ENCODE results near the gene PLXNA3. TPM values are rescaled to one million over a fixed set of nuclear protein-coding genes. Genes with fewer than 3 reads are reported as not detected.

Gene PLXNA3
- polyA plus RNA-seq, 1 of the 3 experiments (the other 2 are of a cell fraction), result 33.2 TPM

- no peak overlapping the region for H3K27ac ChIP-seq (ENCODE audit: low read depth in 2 of 2, low read length in 1 of 2)
- H3K9ac ChIP-seq, result no peak overlapping the region
- no peaks in the 10 kb centered on the region for H3K4me1 ChIP-seq (ENCODE audit: control insufficient read depth in 1 of 2, insufficient read depth in 2 of 2, low read depth in 1 of 2, low read length in 1 of 2)
- no peak overlapping the region for H3K4me2 ChIP-seq
- DNase-seq, result no peak
- no peaks in the 10 kb centered on the region for H4K20me1 ChIP-seq (ENCODE audit: insufficient read depth)
- no peak for TF ChIP-seq POLR2AphosphoS5 (IDR thresholded peaks at IDR 0.05; ENCODE audit: low read depth, low read length)
- no peak for TF ChIP-seq CHD2 (IDR thresholded peaks at IDR 0.05; ENCODE audit: low read length, partially characterized antibody)
- no peak for TF ChIP-seq NRF1 (IDR thresholded peaks at IDR 0.05; ENCODE audit: low read depth, low read length)
- no peaks in the 10 kb centered on the region for H3K36me3 ChIP-seq (replicated peaks in 1 of 2; ENCODE audit: control insufficient read depth in 1 of 2, insufficient read depth in 2 of 2, low read length in 1 of 2)
- H3K27me3 ChIP-seq (ENCODE audit: insufficient read depth), result no peaks in the 10 kb centered on the region; the same call in 1 of the 2 replicates
- H3F3A ChIP-seq (replicated peaks; ENCODE audit: insufficient read depth), result no peaks in the 10 kb centered on the region
- POLR2A ChIA-PET, result no interaction called here
- no peak overlapping the region for H3K4me3 ChIP-seq (ENCODE audit: low read depth in 2 of 2, low read length in 1 of 2)
- CTCF ChIA-PET, result no interaction called here
- H3K79me2 ChIP-seq (ENCODE audit: insufficient read depth), result no peaks in the 10 kb centered on the region
- H3K9me2 ChIP-seq, result no peaks in the 10 kb centered on the region
- WGBS (ENCODE audit: low lambda C conversion rate), result 52% methylated on average over 5 of the region's 37 CpGs
- no peak overlapping the region for H2AFZ ChIP-seq (ENCODE audit: low read depth)
- H3K9me3 ChIP-seq, result no peaks in the 10 kb centered on the region
Measured at GRCh38 chrX:154506483-154507332, 48.6 kb downstream of the PLXNA3 start.

- no peak for TF ChIP-seq GATA2 (CRISPR knock-in tag; IDR thresholded peaks at IDR 0.05)
- TF ChIP-seq NFIC (IDR thresholded peaks at IDR 0.05; ENCODE audit: borderline replicate concordance), result no peak
- TF ChIP-seq YY1 (IDR thresholded peaks at IDR 0.05; ENCODE audit: low read depth), result no peak
- TF ChIP-seq TAF1 (IDR thresholded peaks at IDR 0.05; ENCODE audit: borderline replicate concordance, low read depth, low read length), result no peak
- no peak for TF ChIP-seq USF1 (IDR thresholded peaks at IDR 0.05; ENCODE audit: borderline replicate concordance, low read depth)
- TF ChIP-seq ZBTB33 (IDR thresholded peaks at IDR 0.05; ENCODE audit: borderline replicate concordance, low read depth), result no peak
- TF ChIP-seq GABPA (IDR thresholded peaks at IDR 0.05; ENCODE audit: low read depth), result no peak
- TF ChIP-seq SMC3 (IDR thresholded peaks at IDR 0.05; ENCODE audit: low read depth, low read length), result no peak
- no peak for TF ChIP-seq CHD2 (IDR thresholded peaks at IDR 0.05; ENCODE audit: low read length, partially characterized antibody)
- no peak for TF ChIP-seq JUND (IDR thresholded peaks at IDR 0.05)
- TF ChIP-seq TCF12 (IDR thresholded peaks at IDR 0.05), result no peak
- no peak for TF ChIP-seq USF2 (IDR thresholded peaks at IDR 0.05; ENCODE audit: borderline replicate concordance, low read depth, low read length)
- no peak for TF ChIP-seq MAX (IDR thresholded peaks at IDR 0.05; ENCODE audit: low read depth)
- no peak for TF ChIP-seq RCOR1 (IDR thresholded peaks at IDR 0.05; ENCODE audit: low read length)
- no peak for TF ChIP-seq EZH2phosphoT487 (IDR thresholded peaks at IDR 0.05; ENCODE audit: borderline replicate concordance, low read depth)
- no peak for TF ChIP-seq PBX3 (IDR thresholded peaks at IDR 0.05)
- no peak for TF ChIP-seq FOXJ3 (CRISPR knock-in tag; IDR thresholded peaks at IDR 0.05)
- TF ChIP-seq FOXM1 (IDR thresholded peaks at IDR 0.05; ENCODE audit: low read depth), result no peak
- TF ChIP-seq SIN3A (IDR thresholded peaks at IDR 0.05; ENCODE audit: borderline replicate concordance, low read depth, low read length), result no peak
- TF ChIP-seq MEF2A (IDR thresholded peaks at IDR 0.05; ENCODE audit: borderline replicate concordance, low read depth), result no peak
- Histone ChIP-seq H3K9me2 (no peaks in the 10 kb centered on the region), H3K36me3 (replicated peaks in 1 of 2; ENCODE audit: control insufficient read depth in 1 of 2, insufficient read depth in 2 of 2, low read length in 1 of 2) (no peaks in the 10 kb centered on the region), H3K27me3 (ENCODE audit: insufficient read depth) (no peaks in the 10 kb centered on the region; the same call in 1 of the 2 replicates), H3K79me2 (ENCODE audit: insufficient read depth) (no peaks in the 10 kb centered on the region), H3K4me1 (ENCODE audit: control insufficient read depth in 1 of 2, insufficient read depth in 2 of 2, low read depth in 1 of 2, low read length in 1 of 2) (no peaks in the 10 kb centered on the region), H3K27ac (ENCODE audit: low read depth in 2 of 2, low read length in 1 of 2) (no peak overlapping the region), H2AFZ (ENCODE audit: low read depth) (no peak overlapping the region), H3K4me3 (ENCODE audit: low read depth in 2 of 2, low read length in 1 of 2) (no peak overlapping the region), H3K9ac (no peak overlapping the region), H3F3A (replicated peaks; ENCODE audit: insufficient read depth) (no peaks in the 10 kb centered on the region), H4K20me1 (ENCODE audit: insufficient read depth) (no peaks in the 10 kb centered on the region), H3K9me3 (no peaks in the 10 kb centered on the region), H3K4me2 (no peak overlapping the region)
- WGBS (ENCODE audit: low lambda C conversion rate), result 49% methylated on average over 5 of the region's 24 CpGs
- CTCF ChIA-PET, result no interaction called here
- POLR2A ChIA-PET, result no interaction called here
- no peak for DNase-seq
Measured at GRCh38 chrX:154507673-154508383, 49.7 kb downstream of the PLXNA3 start.

Data from SK-N-SH (cell line).